Activated CD4-positive, alpha-beta T cell treated with anti-CD3 and anti-CD28 coated beads, Interleukin-2, Interleukin-6, amounts not matched to agents 100 ng/mL and 50 ng/mL, durations not matched to agents 16 hours and 8 hours (primary cell): ENCODE data around the gene FAM107B.

Source experiments
- DNase-seq: peaks from one replicate; pipeline ENCODE4 v3.0.0-alpha.2; 2020

The FAM107B gene

DNA sequence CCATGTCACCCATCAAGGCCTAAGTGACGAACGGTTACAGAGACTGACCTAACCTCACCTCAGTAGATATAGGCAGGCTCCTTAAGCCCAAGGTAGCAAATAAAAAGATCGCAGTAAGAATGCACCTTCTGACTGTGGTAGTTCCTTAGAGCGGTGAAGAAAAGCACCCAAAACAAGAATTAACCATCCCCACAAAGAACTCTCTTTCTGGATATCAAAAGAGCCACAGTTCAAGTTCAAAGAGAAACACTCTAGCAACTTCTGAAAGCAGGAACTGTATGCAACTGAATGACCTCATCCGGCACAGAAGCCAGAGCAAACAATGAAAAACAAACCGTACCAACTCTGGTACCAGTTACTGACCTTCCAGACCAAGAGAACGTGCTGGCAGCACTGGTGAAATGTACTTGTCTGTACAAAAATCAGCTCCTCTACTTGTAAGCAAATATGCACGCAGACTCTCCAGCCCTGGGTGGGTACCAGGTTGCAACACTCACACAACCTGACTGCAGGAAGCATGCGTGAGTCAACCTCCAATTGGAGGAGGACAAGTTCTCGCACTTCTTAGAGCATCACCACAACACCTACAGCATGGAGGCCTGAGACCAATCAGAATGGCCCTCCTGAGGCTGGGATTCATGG lies 202.7 kb downstream of the FAM107B start:
- peak; percentile 69 for DNase-seq

DNA sequence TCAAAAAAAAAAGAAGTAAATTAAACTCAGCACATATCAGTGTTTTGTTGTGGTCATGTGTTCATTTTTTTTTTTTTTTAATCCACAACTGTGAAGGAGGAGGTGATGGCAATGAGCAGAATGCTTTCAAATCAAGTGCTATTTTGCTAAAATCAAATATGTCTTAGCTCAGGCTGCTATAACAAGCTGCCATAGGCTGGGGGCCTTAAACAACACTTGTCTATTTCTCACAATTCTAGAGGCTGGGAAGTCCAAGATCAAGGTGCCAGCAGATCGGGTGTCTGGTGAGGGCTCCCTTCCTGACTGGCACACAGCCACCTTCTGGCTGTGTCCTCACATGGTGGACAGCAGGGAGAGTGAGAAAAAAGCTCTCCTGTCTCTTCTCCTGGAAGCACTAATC lies 203.9 kb downstream of the FAM107B start:
- DNase-seq, result no peak

DNA sequence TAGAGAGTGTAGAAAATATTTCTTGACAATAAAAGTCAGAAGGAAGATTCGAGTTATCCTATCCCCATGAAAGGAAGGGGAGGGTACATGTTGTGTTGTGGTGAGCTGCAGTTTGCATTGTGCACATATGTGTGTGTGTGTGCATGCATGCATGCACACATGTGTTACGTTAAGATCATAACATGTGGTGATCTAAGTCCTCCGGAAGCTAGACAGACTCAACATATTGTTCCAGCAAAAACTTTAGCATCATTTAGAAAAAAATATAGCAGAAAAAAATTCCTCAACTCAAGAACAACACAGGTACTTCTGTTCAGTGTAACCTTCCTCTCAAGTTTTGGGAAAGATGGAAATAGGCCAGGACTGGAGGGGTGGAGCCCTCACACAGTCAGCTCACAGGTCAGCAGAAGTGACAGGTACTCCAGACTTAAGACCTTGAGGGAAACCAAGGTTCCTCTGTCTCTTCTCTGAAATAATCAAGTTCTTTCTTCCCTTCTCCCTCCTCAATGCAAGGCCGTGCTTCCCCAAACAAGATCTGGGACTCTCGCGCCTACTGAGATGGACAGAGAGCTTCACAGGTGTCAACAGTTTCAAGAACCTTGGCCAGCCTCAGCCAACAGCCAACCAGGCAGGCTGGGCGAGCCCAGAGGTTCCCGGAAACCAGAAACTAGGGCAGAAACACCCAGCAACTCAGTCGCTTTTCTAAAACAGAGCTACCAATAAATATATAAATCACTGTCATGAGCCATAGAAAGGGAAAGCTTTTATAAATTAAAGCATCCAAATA lies 205.2 kb downstream of the FAM107B start:
- DNase-seq, result no peak

DNA sequence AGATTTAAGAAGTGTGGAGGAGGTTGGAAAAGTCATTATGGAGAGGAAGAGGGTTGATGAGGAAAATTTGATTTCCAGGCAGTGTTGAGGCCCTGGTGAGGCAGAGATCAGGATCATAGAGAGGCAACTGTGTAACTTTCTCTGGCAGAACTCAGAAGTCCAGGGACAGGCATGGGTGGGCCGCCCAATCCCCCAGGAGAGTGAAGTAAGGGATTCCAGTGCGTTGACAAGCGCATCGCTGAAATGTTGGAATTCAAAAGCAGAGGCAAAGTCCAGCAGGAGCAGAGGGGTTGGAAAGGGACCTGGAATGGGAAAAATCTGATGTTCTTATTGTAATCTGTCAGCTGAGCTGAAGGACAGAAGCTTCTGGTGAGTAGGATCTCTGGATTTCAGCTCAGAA lies 207.3 kb downstream of the FAM107B start:
- DNase-seq, result no peak

DNA sequence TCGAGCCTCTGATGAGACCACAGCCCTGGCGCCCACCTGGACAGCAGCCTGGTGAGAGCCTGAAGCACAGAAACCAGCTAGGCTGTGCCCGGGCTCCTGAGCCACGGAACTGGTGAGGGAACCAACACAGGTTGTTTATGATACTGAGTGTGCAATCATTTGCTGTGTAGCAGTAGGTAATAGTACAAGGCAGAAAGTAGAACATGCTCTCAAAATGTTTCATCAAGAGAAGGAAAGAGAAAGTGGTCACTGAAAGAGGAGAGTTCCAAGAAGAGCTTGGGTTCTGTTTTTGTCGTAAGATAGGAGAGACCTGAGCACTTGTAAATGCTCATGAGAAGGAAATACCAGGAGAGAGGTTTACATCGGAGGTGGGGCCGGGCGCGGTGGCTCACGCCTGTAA lies 208.2 kb downstream of the FAM107B start:
- no peak for DNase-seq

GRCh38 chr10:14565199-14565598 lies 209.5 kb downstream of the FAM107B start:
- DNase-seq, result no peak

GRCh38 chr10:14564268-14564744 lies 210.4 kb downstream of the FAM107B start:
- DNase-seq, result peak; percentile 54

DNA sequence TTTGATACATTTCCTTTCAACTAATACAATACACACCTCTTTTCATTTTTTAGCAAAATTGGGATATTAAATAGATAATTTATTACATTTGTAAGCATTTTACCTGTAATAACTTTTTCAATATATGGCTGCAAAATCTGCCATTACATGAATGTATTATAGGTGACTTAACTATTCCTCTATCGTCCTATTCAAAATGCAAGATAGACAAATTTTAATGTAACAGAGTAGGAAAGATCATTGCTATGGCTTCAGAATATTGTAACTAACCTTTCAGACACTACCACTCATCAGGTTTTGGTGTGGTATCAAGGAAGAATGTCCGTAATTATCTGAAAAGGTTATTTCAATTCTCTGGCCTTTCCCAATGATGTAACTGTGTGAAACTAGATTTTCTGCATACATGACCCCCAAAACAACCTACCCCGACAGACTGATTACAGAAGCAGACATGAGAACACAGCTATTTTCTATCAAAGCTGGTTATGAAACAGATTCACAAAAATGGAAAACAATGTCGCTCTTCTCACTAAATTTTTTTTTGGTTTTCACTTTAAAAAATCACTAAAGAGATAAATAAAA lies 211.2 kb downstream of the FAM107B start:
- no peak for DNase-seq

GRCh38 chr10:14563076-14563336 lies 211.7 kb downstream of the FAM107B start:
- DNase-seq, result no peak

GRCh38 chr10:14562218-14563075 lies 212.2 kb downstream of the FAM107B start:
- no peak for DNase-seq

GRCh38 chr10:14560791-14561765 lies 213.6 kb downstream of the FAM107B start:
- peak; percentile 53 for DNase-seq

- peak; percentile 59 for DNase-seq
These were observed 214.4 kb downstream of the FAM107B start for GRCh38 chr10:14560274-14560673.

DNA sequence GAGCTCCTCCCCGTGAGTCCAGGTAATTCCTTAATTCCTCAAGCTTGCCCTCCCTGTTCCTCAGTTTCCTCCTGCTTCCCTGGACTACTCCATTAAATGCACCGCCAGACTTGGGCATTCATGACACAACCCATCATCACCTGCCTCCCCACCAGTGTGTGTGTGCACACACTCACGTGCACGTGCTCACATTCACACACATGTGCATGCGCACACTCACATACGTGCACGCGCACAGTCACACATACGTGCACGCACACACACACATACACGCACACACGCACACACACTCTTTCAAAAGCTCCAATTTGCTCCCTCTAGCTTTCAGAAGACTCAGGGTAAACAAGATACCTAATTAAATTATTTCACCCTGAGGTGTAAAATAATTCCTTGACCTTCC lies 216.7 kb downstream of the FAM107B start:
- DNase-seq, result no peak

- DNase-seq, result no peak
These were observed 217.1 kb downstream of the FAM107B start for GRCh38 chr10:14557567-14557966.

- DNase-seq, result no peak
These were observed 218.3 kb downstream of the FAM107B start for GRCh38 chr10:14556285-14556956.

DNA sequence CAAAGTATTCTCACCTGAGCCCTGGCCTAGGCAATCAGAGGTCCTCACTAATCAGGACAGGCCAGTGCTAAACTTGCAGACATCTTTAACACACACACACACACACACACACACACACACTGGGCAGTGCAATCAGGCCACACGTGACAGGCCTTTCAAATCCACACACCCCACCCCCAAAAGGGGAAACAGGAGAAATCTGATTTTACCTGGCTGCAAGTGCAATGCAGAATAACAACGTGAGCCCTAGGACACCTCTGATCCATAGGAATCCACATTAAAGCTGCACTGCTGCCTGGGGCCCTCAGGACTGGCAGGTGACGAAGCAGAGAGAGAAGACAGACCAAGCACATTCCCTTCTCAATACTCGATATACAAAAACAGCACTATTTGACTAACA lies 218.9 kb downstream of the FAM107B start:
- no peak for DNase-seq

DNA sequence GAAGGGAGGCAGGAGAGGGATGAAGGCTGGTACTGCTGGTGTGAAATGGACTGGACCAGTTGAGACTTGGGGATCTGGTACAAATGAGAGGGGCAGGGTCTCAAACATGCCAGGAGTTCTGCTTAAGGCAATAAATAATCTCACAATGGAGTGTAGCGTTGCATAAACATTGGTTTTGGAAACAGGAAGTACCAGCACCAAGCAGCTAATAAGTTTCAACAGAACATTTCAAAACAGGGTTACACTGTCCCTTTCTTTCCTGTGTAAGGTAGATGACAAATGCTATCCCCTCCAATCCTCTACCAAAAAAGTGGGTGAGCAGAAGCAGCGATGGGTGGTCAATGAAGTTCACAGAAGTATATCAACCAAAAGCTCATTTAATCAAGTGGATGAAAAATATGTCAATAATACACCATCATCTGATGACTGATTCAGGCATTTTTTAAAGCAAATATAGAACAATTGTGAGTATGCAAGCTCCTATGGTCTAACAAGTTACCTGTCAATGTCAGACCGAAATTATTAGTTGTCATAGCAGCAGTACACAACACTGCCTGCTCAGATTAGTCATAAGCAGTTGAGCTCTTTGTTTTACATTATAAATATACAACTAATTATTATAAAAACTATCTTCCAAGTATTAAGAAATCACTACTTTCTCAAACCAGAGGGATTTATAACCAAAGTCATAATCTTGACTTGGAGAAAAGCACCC lies 220.0 kb downstream of the FAM107B start:
- DNase-seq, result no peak

DNA sequence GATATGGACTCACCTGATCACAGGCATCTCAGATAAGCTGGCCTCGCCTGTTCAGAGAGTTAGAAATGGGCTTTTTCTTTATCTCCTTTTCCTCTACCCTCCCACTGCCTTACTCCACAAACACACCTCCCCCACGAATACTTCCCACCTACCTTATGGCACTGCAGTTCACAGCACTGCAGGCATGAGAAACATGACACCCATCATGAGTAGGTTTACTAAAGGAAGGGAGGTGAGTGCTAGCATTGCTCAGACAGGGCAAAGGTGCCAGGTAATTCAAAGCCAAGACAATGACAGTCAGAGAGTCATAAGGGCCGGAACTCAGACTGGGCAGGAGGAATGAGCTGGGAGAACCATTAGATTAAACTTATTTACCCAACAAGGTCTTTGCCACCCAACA lies 220.6 kb downstream of the FAM107B start:
- no peak for DNase-seq

DNA sequence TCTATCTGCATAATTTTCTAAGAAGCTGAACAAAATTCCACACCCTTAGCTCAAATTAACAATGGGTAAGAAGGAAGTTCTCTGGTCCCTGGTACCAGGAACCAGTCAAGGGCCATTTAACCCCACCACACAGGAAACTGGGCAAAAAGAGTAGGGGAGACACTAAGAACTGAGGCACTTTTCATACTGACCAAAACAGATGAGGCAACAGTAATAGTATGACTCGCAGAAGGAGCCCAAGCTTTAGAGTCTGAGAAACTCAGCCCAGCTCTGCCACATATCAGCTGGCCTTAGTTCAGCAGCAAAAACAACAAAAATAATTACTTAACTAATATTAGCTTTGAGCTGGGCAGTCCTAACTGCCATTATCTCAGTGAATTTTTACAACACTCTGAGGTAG lies 221.2 kb downstream of the FAM107B start:
- peak; percentile 54 for DNase-seq

GRCh38 chr10:14552015-14552414 lies 222.7 kb downstream of the FAM107B start:
- DNase-seq, result no peak

DNA sequence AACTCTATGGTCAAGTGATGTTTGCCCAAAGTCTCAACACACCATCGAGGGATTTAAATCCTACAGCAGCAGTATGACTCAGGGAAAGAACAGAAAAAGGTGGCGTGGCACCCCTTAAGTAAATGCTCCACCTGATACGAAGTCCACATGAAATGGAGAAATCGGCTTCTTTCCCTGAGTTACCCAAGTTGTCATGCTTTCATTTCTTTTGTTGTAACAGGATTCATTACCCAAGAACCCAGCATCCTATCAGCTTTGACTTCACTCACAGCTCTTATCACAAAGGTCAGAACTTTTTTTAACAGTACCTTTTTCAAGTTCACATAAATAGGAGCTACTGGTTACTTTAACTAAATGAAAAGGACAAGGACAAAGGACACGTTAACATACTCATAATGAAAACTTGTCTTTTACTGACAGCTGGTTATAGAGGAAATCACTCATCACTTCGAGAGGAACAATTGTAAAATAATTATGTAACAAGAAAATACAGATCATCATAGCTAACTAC lies 224.2 kb downstream of the FAM107B start:
- DNase-seq, result no peak
